Measurements from ENCODE around the gene TMEM139. TPM values are rescaled to one million over a fixed set of nuclear protein-coding genes. Genes with fewer than 3 reads are reported as not detected.

The TMEM139 gene
- total and polyA plus RNA-seq, 10 of the 15 experiments (the other 5 are each of a cell fraction or from before 2014, with no cell fraction given), result 0.31 TPM; not detected in 9

- Histone ChIP-seq H3K4me2 (ENCODE audit: control insufficient read depth, insufficient read depth) (no peak overlapping the region), H3K27ac (ENCODE audit: control insufficient read depth, insufficient read depth) (no peak overlapping the region), H3K9me3 (replicated peaks; ENCODE audit: control insufficient read depth, insufficient read depth, low read length) (no peaks in the 10 kb centered on the region), H3K9ac (ENCODE audit: control insufficient read depth, insufficient read depth, low read length) (no peak overlapping the region), H3K4me3 (no peak overlapping the region), H3K36me3 (ENCODE audit: control insufficient read depth in 2 of 2, insufficient read depth in 2 of 2, low read length in 1 of 2) (no peaks in the 10 kb centered on the region), H3K79me2 (ENCODE audit: control insufficient read depth, insufficient read depth, low read length) (no peaks in the 10 kb centered on the region), H2AFZ (ENCODE audit: control insufficient read depth, low read depth, low read length) (no peak overlapping the region), H3K4me1 (ENCODE audit: control insufficient read depth, insufficient read depth, low read length) (peaks cover 7% of the 10 kb centered on the region), H3K27me3 (replicated peaks in 1 of 2; ENCODE audit: control insufficient read depth in 2 of 2, insufficient read depth in 2 of 2, low read length in 1 of 2) (no peaks in the 10 kb centered on the region), H4K20me1 (ENCODE audit: control insufficient read depth, insufficient read depth) (no peaks in the 10 kb centered on the region)
- BruUV-seq (replicated peaks), result no TSS peak
- ATAC-seq, result no peak
- intact Hi-C loops (cut with micrococcal nuclease; ENCODE audit: unreplicated experiment) (no loop called here), in situ Hi-C loops (cut with MboI) (no loop called here)
- SMC1A ChIA-PET (ENCODE audit: uncharacterized antibody, unreplicated experiment), result no interaction called here
- no peak for FAIRE-seq
- DNase-seq (ENCODE audit: low read depth, low spot score), result no peak
- TF ChIP-seq TCF7 (IDR thresholded peaks at IDR 0.05; ENCODE audit: borderline replicate concordance) (no peak), RELB (IDR thresholded peaks at IDR 0.05; ENCODE audit: low read depth) (no peak), SMAD5 (IDR thresholded peaks at IDR 0.05; ENCODE audit: low read depth) (no peak), PAX5 (IDR thresholded peaks at IDR 0.05; ENCODE audit: borderline replicate concordance, low read depth, low read length) (no peak), HDAC6 (IDR thresholded peaks at IDR 0.05; ENCODE audit: unreplicated experiment) (no peak), KDM1A (IDR thresholded peaks at IDR 0.05; ENCODE audit: borderline replicate concordance) (no peak), CTCF (IDR thresholded peaks at IDR 0.05 in 2 of 3, conservative IDR thresholded peaks at IDR 0.05 in 1 of 3; ENCODE audit: control insufficient read depth in 2 of 3, extremely low read depth in 1 of 3, insufficient read depth in 1 of 3, low read depth in 3 of 3, low read length in 3 of 3) (no peak)
- POLR2A ChIA-PET, result no interaction called here
- 93% methylated on average over 2 of the region's 2 CpGs for WGBS (ENCODE audit: insufficient coverage, insufficient replicate concordance, low lambda C conversion rate, missing lambda C conversion rate)
- RAD21 ChIA-PET (ENCODE audit: unreplicated experiment), result no interaction called here
- CTCF ChIA-PET, result interaction anchor here (0.6 to 2.3 kb wide), 3 partner anchors 18 to 111 kb away, joined by 3 to 12 read pairs (median 4); no protein-coding TSS in a partner anchor
These were observed 3.2 kb upstream of the TMEM139 start for GRCh38 chr7:143281529-143281928.

Measured in GM12878 (cell line).